ENCODE results near the gene DAZAP1. TPM values are rescaled to one million over a fixed set of nuclear protein-coding genes. Genes with fewer than 3 reads are reported as not detected.
A peak's percentile ranks its signal among the peaks of the same experiment; 100 is the strongest.
"Not testable (repeated sequence)": the region's sequence is repeated elsewhere in the genome, so short reads cannot be mapped to it uniquely, and the experiment has no call there.

Gene DAZAP1
- total and polyA plus RNA-seq, 7 donors: 28.2 to 132 (median 51.1) TPM

DNA sequence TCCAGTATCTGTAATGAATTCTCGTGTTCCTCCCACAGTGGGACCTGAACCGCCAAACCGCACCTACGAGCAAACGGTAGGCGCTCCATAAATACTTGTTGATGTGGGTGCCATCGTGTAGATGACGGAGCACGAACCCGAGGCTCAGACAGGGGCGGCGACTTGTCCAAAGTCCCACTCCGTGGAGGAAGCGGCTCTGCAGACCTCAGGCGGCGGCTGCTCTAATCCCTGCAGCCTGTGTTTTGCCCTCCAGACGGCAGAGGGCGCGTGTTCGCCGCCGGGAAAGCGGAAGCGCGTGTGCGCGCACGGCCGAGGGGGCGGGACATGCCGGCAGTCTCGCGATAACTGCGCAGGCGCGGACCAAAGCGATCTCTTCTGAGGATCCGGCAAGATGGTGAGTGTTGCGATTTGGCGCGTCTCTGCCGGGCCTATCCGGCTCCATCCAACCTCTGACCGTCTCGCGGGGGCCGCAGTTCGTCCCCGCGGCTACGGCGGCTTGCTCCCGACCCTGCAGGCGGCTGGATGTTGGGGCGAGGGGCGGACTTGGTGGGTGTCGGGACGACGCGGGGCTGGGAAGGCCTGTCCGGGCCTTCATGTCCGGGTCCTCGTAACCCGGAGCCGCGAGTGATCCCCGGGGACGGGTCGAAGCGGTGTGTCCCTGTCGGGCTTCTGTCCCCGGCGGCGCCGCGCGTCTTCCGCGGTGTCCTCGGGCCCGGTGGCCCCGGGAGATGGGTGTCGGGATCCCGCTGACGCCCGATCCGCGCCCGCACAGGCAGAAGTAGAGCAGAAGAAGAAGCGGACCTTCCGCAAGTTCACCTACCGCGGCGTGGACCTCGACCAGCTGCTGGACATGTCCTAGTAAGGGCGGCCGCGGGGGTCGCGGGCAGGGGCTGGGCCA lies 30.9 kb downstream of the DAZAP1 start, which contains the start of gene RPS15:
Gene RPS15 (plus strand): TSS at position 362 of the 898 bp plus-strand sequence. CDS start 30 bp downstream, at position 392.
- H3K36me3 ChIP-seq: peaks cover 26 to 63% (median 40%) of the 10 kb centered on the region in 4 donors
- DNase-seq: peak; percentile 97
- WGBS, 2 donors: 1 to 2% methylated on average over 100 of the region's 100 CpGs

DNA sequence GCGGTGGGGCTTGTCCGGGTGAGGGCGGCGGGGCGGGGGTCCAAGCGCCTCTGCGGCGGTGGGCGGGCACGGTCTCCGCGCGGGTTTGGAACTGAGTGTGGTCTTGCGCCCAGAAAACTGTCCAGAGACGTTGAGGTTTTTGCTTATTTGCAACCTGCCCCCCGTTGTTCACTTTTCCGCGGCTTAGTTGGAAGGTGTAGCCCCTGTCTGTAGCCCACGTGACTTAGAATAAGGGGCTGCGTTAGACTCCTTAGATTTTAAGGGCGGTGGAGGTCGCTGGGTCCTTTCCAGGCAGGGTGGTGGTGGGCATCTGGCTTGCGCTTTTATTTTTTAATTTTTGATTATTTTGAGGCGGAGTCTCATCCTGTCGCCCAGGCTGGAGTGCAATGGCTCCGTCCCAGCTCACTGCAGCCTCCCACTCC lies 31.6 kb downstream of the DAZAP1 start:
- no peak for TF ChIP-seq EP300 (IDR thresholded peaks at IDR 0.05)
- TF ChIP-seq, protein P1, sequence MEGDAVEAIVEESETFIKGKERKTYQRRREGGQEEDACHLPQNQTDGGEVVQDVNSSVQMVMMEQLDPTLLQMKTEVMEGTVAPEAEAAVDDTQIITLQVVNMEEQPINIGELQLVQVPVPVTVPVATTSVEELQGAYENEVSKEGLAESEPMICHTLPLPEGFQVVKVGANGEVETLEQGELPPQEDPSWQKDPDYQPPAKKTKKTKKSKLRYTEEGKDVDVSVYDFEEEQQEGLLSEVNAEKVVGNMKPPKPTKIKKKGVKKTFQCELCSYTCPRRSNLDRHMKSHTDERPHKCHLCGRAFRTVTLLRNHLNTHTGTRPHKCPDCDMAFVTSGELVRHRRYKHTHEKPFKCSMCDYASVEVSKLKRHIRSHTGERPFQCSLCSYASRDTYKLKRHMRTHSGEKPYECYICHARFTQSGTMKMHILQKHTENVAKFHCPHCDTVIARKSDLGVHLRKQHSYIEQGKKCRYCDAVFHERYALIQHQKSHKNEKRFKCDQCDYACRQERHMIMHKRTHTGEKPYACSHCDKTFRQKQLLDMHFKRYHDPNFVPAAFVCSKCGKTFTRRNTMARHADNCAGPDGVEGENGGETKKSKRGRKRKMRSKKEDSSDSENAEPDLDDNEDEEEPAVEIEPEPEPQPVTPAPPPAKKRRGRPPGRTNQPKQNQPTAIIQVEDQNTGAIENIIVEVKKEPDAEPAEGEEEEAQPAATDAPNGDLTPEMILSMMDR (IDR thresholded peaks at IDR 0.05): no peak
- no peak for TF ChIP-seq POLR2A (IDR thresholded peaks at IDR 0.05)
- no peak for TF ChIP-seq POLR2AphosphoS5 (IDR thresholded peaks at IDR 0.05)
- DNase-seq: no peak
- intact Hi-C loops (cut with DNase I): loop anchor here (5.0 kb wide), 1 partner anchor 402 kb away; no protein-coding TSS in a partner anchor
- H3K9me3 ChIP-seq: no peaks in the 10 kb centered on the region
- WGBS, 2 donors: 1% methylated on average over 26 of the region's 26 CpGs
- H3K27me3 ChIP-seq: no peaks in the 10 kb centered on the region
- peaks cover 24 to 56% (median 33%) of the 10 kb centered on the region in 4 donors for H3K36me3 ChIP-seq
- peaks cover 0 to 31% (median 27%) of the 10 kb centered on the region in 4 donors for H3K4me1 ChIP-seq
- H3K4me3 ChIP-seq: peak overlapping the region; percentile 70 to 99 (median 82)
- H3K27ac ChIP-seq: peak overlapping the region; percentile 85 to 91 (median 88)

More for the DNA sequence above, 30.9 kb downstream of the DAZAP1 start, which contains the start of gene RPS15:
- intact Hi-C loops (cut with DNase I): loop anchor here (5.0 kb wide), 1 partner anchor 401 kb away; no protein-coding TSS in a partner anchor
- H3K27ac ChIP-seq: peak within 1 kb of the TSS; percentile 85 to 91 (median 88)
- H3K4me1 ChIP-seq: peaks cover 0 to 31% (median 27%) of the 10 kb centered on the region in 4 donors
- H3K4me3 ChIP-seq: peak within 1 kb of the TSS; percentile 70 to 99 (median 82)
- no peaks in the 10 kb centered on the region for H3K27me3 ChIP-seq
- H3K9me3 ChIP-seq: no peaks in the 10 kb centered on the region
- peak; percentile 89 to 90 for TF ChIP-seq POLR2A (IDR thresholded peaks at IDR 0.05)
- TF ChIP-seq, protein P1 (IDR thresholded peaks at IDR 0.05): peak; percentile 74 to 95 (median 90)
- TF ChIP-seq EP300 (IDR thresholded peaks at IDR 0.05): no peak
- peak; percentile 95 to 99 (median 97) for TF ChIP-seq POLR2AphosphoS5 (IDR thresholded peaks at IDR 0.05)

DNA sequence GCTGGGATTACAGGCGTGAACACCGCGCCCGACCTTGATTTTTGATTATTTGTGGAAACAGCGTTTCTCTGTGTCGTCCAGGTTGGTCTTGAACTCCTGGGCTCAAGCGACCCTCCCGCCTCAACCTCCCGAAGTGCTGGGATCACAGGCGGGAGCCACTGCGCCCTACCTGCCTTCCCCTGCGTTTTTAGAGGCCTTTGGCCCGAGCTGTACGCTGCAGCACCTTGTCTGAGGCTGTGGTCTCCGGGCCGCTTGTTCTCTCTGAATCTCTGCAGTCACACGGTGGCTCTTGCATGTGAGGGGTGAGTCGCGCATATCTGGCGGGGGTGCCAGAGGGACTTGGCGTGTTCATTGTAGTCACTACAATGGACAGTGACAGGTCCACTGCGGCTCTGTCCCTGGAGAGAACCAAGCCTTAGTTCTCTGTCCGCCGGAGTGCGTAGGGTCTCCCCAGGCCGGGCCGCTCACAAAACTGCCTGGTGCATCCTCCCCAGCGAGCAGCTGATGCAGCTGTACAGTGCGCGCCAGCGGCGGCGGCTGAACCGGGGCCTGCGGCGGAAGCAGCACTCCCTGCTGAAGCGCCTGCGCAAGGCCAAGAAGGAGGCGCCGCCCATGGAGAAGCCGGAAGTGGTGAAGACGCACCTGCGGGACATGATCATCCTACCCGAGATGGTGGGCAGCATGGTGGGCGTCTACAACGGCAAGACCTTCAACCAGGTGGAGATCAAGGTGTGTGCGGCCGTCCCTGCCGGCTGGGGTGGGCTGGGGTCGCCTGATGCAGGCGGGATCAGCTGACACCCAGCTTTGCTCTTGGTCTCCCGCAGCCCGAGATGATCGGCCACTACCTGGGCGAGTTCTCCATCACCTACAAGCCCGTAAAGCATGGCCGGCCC lies 32.4 kb downstream of the DAZAP1 start:
- Histone ChIP-seq H3K4me1 (peaks cover 0 to 35% (median 30%) of the 10 kb centered on the region in 4 donors), H3K27ac (peak overlapping the region in 3 of 4 donors; percentile 85 to 91 (median 90)), H3K36me3 (peaks cover 20 to 48% (median 26%) of the 10 kb centered on the region in 4 donors), H3K4me3 (peak overlapping the region; percentile 70 to 99 (median 82))
- WGBS, 2 donors: 78 to 85% methylated on average over 57 of the region's 57 CpGs
- H3K9me3 ChIP-seq, DNase-seq, H3K27me3 ChIP-seq: not testable (repeated sequence)
- intact Hi-C loops (cut with DNase I): loop anchor here (5.0 kb wide), 1 partner anchor 402 kb away; no protein-coding TSS in a partner anchor

DNA sequence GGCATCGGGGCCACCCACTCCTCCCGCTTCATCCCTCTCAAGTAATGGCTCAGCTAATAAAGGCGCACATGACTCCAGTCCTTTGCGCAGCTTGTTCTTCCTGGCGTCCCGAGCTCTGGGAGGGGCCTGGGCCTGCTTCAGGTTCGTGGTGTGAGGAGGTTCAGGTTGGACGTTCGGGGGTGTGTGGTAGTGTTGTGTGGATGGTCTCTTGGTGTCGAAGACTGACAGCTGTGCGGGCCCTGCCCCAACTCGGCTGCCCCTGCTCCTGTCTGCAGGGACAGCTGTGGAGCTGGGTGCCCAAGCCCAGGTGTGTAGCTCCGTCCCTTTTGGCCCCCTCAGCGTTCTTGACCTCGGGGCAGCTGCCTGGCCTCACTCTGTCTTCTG lies 33.0 kb downstream of the DAZAP1 start:
- DNase-seq: no peak

More for the DNA sequence above, 33.0 kb downstream of the DAZAP1 start:
- H3K27ac ChIP-seq: no peak overlapping the region
- H3K27me3 ChIP-seq: peaks cover 2 to 5% (median 2%) of the 10 kb centered on the region in 3 donors
- no peak overlapping the region for H3K4me3 ChIP-seq
- intact Hi-C loops (cut with DNase I): no loop called here
- 85 to 91% methylated on average over 15 of the region's 15 CpGs for WGBS, 2 donors
- H3K9me3 ChIP-seq: no peaks in the 10 kb centered on the region
- no peak for TF ChIP-seq POLR2AphosphoS5 (IDR thresholded peaks at IDR 0.05)
- TF ChIP-seq, protein P1 (IDR thresholded peaks at IDR 0.05): no peak
- no peak for TF ChIP-seq POLR2A (IDR thresholded peaks at IDR 0.05)
- no peak for TF ChIP-seq EP300 (IDR thresholded peaks at IDR 0.05)
- peaks cover 20 to 41% (median 26%) of the 10 kb centered on the region in 4 donors for H3K36me3 ChIP-seq
- H3K4me1 ChIP-seq: peaks cover 0 to 41% (median 36%) of the 10 kb centered on the region in 4 donors
